Calu3 (cell line): ENCODE results near the gene FNBP1. TPM values are rescaled to one million over a fixed set of nuclear protein-coding genes. Genes with fewer than 3 reads are reported as not detected.
"Not testable (repeated sequence)": the region's sequence is repeated elsewhere in the genome, so short reads cannot be mapped to it uniquely, and the experiment has no call there.

ENCODE experiments used
- BruUV-seq: library from RNA; stranded (reverse); fragments of 400-500 nt; replicated peaks from 2 replicates; lab custom pipeline; 2021; lab: Mats Ljungman, UMichigan
- CTCF ChIA-PET: fragments of 300-600 bp; sonication (Branson Sonifier 250); formaldehyde crosslinking; loops from one replicate; lab custom pipeline; 2022; ENCODE audit warnings: antibody characterized with exemption; lab: Charles Lee
- DNase-seq: peaks from one replicate; pipeline ENCODE4 v3.0.0; 2022
- H3K27ac Mint-ChIP-seq: one replicate; pipeline ENCODE4 v1.8.0; 2022; ENCODE audit warnings: mixed read lengths; ENCODE audit not compliant: unreplicated experiment
- H3K27me3 Mint-ChIP-seq: one replicate; pipeline ENCODE4 v1.8.0; 2022; ENCODE audit warnings: mixed read lengths; ENCODE audit not compliant: unreplicated experiment
- H3K36me3 Mint-ChIP-seq: one replicate; pipeline ENCODE4 v1.8.0; 2022; ENCODE audit warnings: mild to moderate bottlenecking, moderate library complexity, mixed read lengths; ENCODE audit not compliant: insufficient read depth, unreplicated experiment
- H3K4me1 Mint-ChIP-seq: one replicate; pipeline ENCODE4 v1.8.0; 2022; ENCODE audit warnings: mild to moderate bottlenecking, low read depth, mixed read lengths; ENCODE audit not compliant: unreplicated experiment
- H3K4me3 Mint-ChIP-seq: one replicate; pipeline ENCODE4 v1.8.0; 2022; ENCODE audit warnings: mild to moderate bottlenecking, low read depth, moderate library complexity, mixed read lengths; ENCODE audit not compliant: unreplicated experiment
- H3K9me3 Mint-ChIP-seq: one replicate; pipeline ENCODE4 v1.8.0; 2022; ENCODE audit warnings: low read depth, mixed read lengths; ENCODE audit not compliant: unreplicated experiment
- CTCF ChIP-seq: fragments of 200-600 bp; IDR thresholded peaks from one replicate; pipeline ENCODE4 v1.8.0; 2022; ENCODE audit warnings: antibody characterized with exemption; ENCODE audit not compliant: unreplicated experiment
- intact Hi-C: fragments of 100-400 bp; cut with micrococcal nuclease; formaldehyde crosslinking; loops from one replicate; pipeline ENCODE4 v1.10.0; 2022; ENCODE audit not compliant: unreplicated experiment
- total RNA-seq: library from RNA; stranded (reverse); gene quantifications from 2 replicates; pipeline ENCODE4 v1.2.3, GENCODE V29; 2022

Gene FNBP1
- total RNA-seq, 1 experiment from 2014 or later = 9.9 TPM

GRCh38 chr9:129949821-129950220, 93.2 kb downstream of the FNBP1 start:
- intact Hi-C loops = no loop called here
- TF ChIP-seq CTCF = no peak
- Mint-ChIP-seq H3K4me1 (no peaks in the 10 kb centered on the region), H3K4me3 (no peak overlapping the region), H3K27me3 (no peaks in the 10 kb centered on the region), H3K27ac (no peak overlapping the region), H3K36me3 (no peaks in the 10 kb centered on the region), H3K9me3 (no peaks in the 10 kb centered on the region)
- DNase-seq = no peak
- no TSS peak for BruUV-seq
- CTCF ChIA-PET = no interaction called here

GRCh38 chr9:129948626-129949025, 94.4 kb downstream of the FNBP1 start:
- BruUV-seq, H3K27ac Mint-ChIP-seq, H3K27me3 Mint-ChIP-seq, DNase-seq, intact Hi-C loops, CTCF ChIA-PET, H3K4me3 Mint-ChIP-seq, H3K9me3 Mint-ChIP-seq, H3K4me1 Mint-ChIP-seq, H3K36me3 Mint-ChIP-seq: not testable (repeated sequence)

GRCh38 chr9:129946246-129946995, 96.6 kb downstream of the FNBP1 start:
- H3K27me3 Mint-ChIP-seq = no peaks in the 10 kb centered on the region
- BruUV-seq = no TSS peak
- no peaks in the 10 kb centered on the region for H3K36me3 Mint-ChIP-seq
- TF ChIP-seq CTCF = no peak
- CTCF ChIA-PET = no interaction called here
- no peak overlapping the region for H3K27ac Mint-ChIP-seq
- H3K4me3 Mint-ChIP-seq = no peak overlapping the region
- intact Hi-C loops = no loop called here
- no peaks in the 10 kb centered on the region for H3K4me1 Mint-ChIP-seq
- DNase-seq = no peak
- peaks cover 2% of the 10 kb centered on the region for H3K9me3 Mint-ChIP-seq

- TF ChIP-seq CTCF = no peak
- Mint-ChIP-seq H3K36me3 (no peaks in the 10 kb centered on the region), H3K27ac (no peak overlapping the region), H3K9me3 (peaks cover 2% of the 10 kb centered on the region), H3K4me1 (no peaks in the 10 kb centered on the region), H3K4me3 (no peak overlapping the region), H3K27me3 (no peaks in the 10 kb centered on the region)
- BruUV-seq = no TSS peak
- CTCF ChIA-PET = no interaction called here
- intact Hi-C loops = no loop called here
- DNase-seq = no peak
Observed at GRCh38 chr9:129945314-129945713, 97.7 kb downstream of the FNBP1 start.

- H3K27ac Mint-ChIP-seq = no peak overlapping the region
- H3K9me3 Mint-ChIP-seq = peaks cover 2% of the 10 kb centered on the region
- CTCF ChIA-PET = no interaction called here
- TF ChIP-seq CTCF = no peak
- intact Hi-C loops = no loop called here
- DNase-seq = no peak
- H3K27me3 Mint-ChIP-seq = no peaks in the 10 kb centered on the region
- no TSS peak for BruUV-seq
- H3K4me1 Mint-ChIP-seq = no peaks in the 10 kb centered on the region
- H3K36me3 Mint-ChIP-seq = no peaks in the 10 kb centered on the region
- H3K4me3 Mint-ChIP-seq = no peak overlapping the region
Observed at GRCh38 chr9:129944506-129945116, 98.4 kb downstream of the FNBP1 start.
